Gastrocnemius medialis (tissue), 4 donors: ENCODE data around the gene KLHL40.

ENCODE experiments used
- POLR2A ChIP-seq, 2 donors: fragments of 450-650 bp; IDR thresholded peaks; one replicate each; pipeline ENCODE4 v1.6.1; 2017; ENCODE audit warnings: antibody characterized with exemption in 2 of 2, mild to moderate bottlenecking in 2 of 2, moderate library complexity in 2 of 2
- TF ChIP-seq, protein P1 (sequence below), 5 experiments: fragments of 450-650 bp in 3 of 5; fragments of 200-600 bp in 2 of 5; sonication (generic) in 2 of 5; IDR thresholded peaks in 4 of 5; conservative IDR thresholded peaks in 1 of 5; 1 replicate in 4 of 5; 2 replicates in 1 of 5; pipeline ENCODE4 v1.5.1; 2016 to 2019; ENCODE audit warnings: antibody characterized with exemption in 5 of 5, mild to moderate bottlenecking in 3 of 5, moderate library complexity in 3 of 5

GRCh38 chr3:42678447-42678846, 6.9 kb upstream of the KLHL40 start:
- TF ChIP-seq, protein P1, sequence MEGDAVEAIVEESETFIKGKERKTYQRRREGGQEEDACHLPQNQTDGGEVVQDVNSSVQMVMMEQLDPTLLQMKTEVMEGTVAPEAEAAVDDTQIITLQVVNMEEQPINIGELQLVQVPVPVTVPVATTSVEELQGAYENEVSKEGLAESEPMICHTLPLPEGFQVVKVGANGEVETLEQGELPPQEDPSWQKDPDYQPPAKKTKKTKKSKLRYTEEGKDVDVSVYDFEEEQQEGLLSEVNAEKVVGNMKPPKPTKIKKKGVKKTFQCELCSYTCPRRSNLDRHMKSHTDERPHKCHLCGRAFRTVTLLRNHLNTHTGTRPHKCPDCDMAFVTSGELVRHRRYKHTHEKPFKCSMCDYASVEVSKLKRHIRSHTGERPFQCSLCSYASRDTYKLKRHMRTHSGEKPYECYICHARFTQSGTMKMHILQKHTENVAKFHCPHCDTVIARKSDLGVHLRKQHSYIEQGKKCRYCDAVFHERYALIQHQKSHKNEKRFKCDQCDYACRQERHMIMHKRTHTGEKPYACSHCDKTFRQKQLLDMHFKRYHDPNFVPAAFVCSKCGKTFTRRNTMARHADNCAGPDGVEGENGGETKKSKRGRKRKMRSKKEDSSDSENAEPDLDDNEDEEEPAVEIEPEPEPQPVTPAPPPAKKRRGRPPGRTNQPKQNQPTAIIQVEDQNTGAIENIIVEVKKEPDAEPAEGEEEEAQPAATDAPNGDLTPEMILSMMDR (IDR thresholded peaks at IDR 0.05 in 4 of 5, conservative IDR thresholded peaks at IDR 0.05 in 1 of 5), result no peak
- no peak for TF ChIP-seq POLR2A (IDR thresholded peaks at IDR 0.05)
